Lung (tissue), 12 donors: ENCODE measurements around the gene WDR86. TPM values are rescaled to one million over a fixed set of nuclear protein-coding genes. Genes with fewer than 3 reads are reported as not detected.

ENCODE experiments used
- ATAC-seq: fragments of 200-7000 bp; cut with Tn5 transposase; one replicate; pipeline ENCODE4 v1.9.1; 2020; ENCODE audit warnings: moderate number of reproducible peaks; ENCODE audit not compliant: insufficient read depth, low FRiP score
- DNase-seq, 3 donors: peaks; one replicate each; pipeline ENCODE4 v3.0.0-alpha.2; 2013 to 2017
- H3K27ac ChIP-seq, 2 donors: one replicate each; pipeline ENCODE4 v1.5.1; 2013; ENCODE audit warnings: mild to moderate bottlenecking in 2 of 2, moderate library complexity in 2 of 2, control low read depth in 1 of 2, inconsistent platforms in 1 of 2, low read depth in 1 of 2, low read length in 1 of 2
- H3K27me3 ChIP-seq, 3 donors: one replicate each; pipeline ENCODE4 v1.5.1; 2013; ENCODE audit warnings: low read length in 2 of 3; ENCODE audit not compliant: control insufficient read depth in 3 of 3, insufficient read depth in 3 of 3
- H3K36me3 ChIP-seq, 4 donors: one replicate each; pipeline ENCODE4 v1.5.1; 2013; ENCODE audit warnings: low read length in 4 of 4, mild to moderate bottlenecking in 1 of 4, moderate library complexity in 1 of 4; ENCODE audit not compliant: control insufficient read depth in 4 of 4, insufficient read depth in 4 of 4
- H3K4me1 ChIP-seq, 5 donors: one replicate each; pipeline ENCODE4 v1.5.1; 2013; ENCODE audit warnings: low read length in 5 of 5, mild to moderate bottlenecking in 2 of 5, moderate library complexity in 1 of 5; ENCODE audit not compliant: control insufficient read depth in 5 of 5, insufficient read depth in 5 of 5
- H3K4me3 ChIP-seq: one replicate; pipeline ENCODE4 v1.5.1; 2013; ENCODE audit warnings: mild to moderate bottlenecking, control low read depth, moderate library complexity
- H3K9ac ChIP-seq, 2 donors: one replicate each; pipeline ENCODE4 v1.5.1; 2013; ENCODE audit warnings: low read length in 2 of 2, control low read depth in 1 of 2; ENCODE audit not compliant: insufficient read depth in 1 of 2
- H3K9me3 ChIP-seq, 4 donors: one replicate each; pipeline ENCODE4 v1.5.1; 2013; ENCODE audit warnings: low read length in 3 of 4, mild to moderate bottlenecking in 1 of 4, moderate library complexity in 1 of 4; ENCODE audit not compliant: control insufficient read depth in 4 of 4, insufficient read depth in 3 of 4
- CTCF ChIP-seq: IDR thresholded peaks from 2 replicates; pipeline ENCODE4 v1.5.1; 2012; ENCODE audit warnings: mild to moderate bottlenecking; ENCODE audit errors: control extremely low read depth, extremely low read depth
- WGBS, 2 donors: extraction: QIAGEN DNeasy Blood & Tissue Kit; methylation state at CpG; one replicate each; pipeline ENCODE4 v1.1.7; 2013; 5-methylcytosine and 5-hydroxymethylcytosine counted together
- polyA plus RNA-seq, 2 donors: library from polyadenylated mRNA; stranded (reverse); fragments of 200-250 nt; gene quantifications; one replicate each; pipeline ENCODE4 v1.2.1, GENCODE V29; 2013
- total RNA-seq, 2 donors: library from RNA; depleted of rRNA in 1 of 2; stranded (reverse); fragments of >200 nt in 1 of 2; gene quantifications; one replicate each; pipeline ENCODE4 v1.2.1, GENCODE V29; 2014 to 2021
- donor health status: control.
- donor health status: control.
- donor health status: Bipolar disorder and iron deficiency.
- donor health status: healthy.
- donor health status: DM: yes; HTN: yes; CAD: no.

Gene WDR86
- total and polyA plus RNA-seq, 4 donors: 0.81 to 19.7 (median 2.4) TPM

DNA sequence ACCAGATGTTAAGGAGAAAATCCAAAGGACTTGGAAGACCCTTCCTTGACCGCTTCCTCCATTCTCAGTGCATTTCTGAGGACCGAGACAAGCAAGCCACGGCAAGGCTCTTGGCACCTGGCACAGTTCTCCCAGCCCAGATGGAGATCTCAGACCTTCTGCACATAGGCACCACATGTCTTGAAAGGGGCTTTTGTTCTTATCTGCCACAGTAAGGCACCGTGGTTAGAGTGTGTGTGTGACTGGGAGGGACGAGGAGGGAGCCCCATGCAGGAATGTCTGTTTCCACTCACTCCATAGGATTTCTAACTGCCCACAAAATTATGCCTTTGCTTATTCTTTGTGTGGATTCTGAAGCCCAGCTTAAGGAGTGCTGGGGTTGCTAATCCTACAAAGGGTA, 10.3 kb upstream of the WDR86 start:
- WGBS, 2 donors: 66 to 80% methylated on average over 5 of the region's 5 CpGs

GRCh38 chr7:151416941-151417315, 7.1 kb upstream of the WDR86 start:
- H3K4me1 ChIP-seq: peaks cover 0 to 16% (median 9%) of the 10 kb centered on the region in 5 donors
- peaks cover 0 to 6% (median under 1%) of the 10 kb centered on the region in 4 donors for H3K9me3 ChIP-seq
- DNase-seq: peak in 2 of 3 donors; percentile 59 to 75
- no peak overlapping the region for H3K9ac ChIP-seq
- 51 to 56% methylated on average over 11 of the region's 11 CpGs for WGBS, 2 donors
- no peak overlapping the region for H3K27ac ChIP-seq
- H3K27me3 ChIP-seq: no peaks in the 10 kb centered on the region
- H3K36me3 ChIP-seq: no peaks in the 10 kb centered on the region
- no peak for ATAC-seq
- H3K4me3 ChIP-seq: no peak overlapping the region
- no peak for TF ChIP-seq CTCF

More for the DNA sequence above, 10.3 kb upstream of the WDR86 start:
- H3K36me3 ChIP-seq: no peaks in the 10 kb centered on the region
- peaks cover 0 to 16% (median 9%) of the 10 kb centered on the region in 5 donors for H3K4me1 ChIP-seq
- H3K27ac ChIP-seq: no peak overlapping the region
- no peak for DNase-seq
- H3K9me3 ChIP-seq: peaks cover 0 to 6% (median under 1%) of the 10 kb centered on the region in 4 donors
- no peak for TF ChIP-seq CTCF
- H3K4me3 ChIP-seq: no peak overlapping the region
- no peak for ATAC-seq
- H3K27me3 ChIP-seq: no peaks in the 10 kb centered on the region
- no peak overlapping the region for H3K9ac ChIP-seq

DNA sequence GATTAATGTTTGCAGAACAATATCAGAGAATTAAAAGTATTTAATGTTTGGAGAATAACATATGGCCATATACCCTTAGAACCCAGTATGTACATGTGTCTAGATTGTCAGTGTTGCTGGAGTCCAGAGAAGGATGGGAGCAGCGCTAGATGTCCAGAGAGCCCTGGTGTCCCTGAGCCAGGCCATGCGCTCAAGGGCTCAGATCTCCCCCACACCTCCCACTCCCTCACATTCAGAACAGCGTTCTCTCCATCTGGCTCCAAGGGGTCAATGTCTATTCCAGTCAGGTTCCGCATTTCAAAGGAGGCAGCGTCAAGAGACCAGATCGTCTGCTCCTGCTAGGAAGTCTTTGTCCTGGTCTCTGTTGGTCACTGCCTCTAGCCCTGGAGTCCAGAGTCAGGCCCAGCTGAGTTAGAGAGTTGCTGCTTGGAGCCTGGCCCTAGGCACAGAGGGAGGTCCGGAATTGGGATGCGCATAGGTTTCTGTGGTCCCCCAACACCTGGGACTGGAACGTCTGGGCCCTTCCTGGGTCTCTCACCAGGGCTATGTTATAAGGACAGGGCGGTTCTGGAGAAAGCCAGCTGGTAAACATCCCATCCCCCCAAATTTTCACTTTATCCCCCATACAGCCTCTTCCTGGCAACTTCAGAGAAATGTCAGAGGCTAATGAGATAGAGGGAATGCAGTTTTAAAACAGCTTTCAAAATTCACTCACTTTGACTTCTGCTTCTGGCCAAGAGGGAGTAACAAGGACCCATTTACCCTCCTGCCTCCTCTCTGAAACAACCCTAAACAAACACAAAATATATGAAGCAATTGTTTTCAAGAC, 6.5 kb upstream of the WDR86 start:
- H3K9me3 ChIP-seq: peaks cover 0 to 4% (median under 1%) of the 10 kb centered on the region in 4 donors
- H3K27ac ChIP-seq: no peak overlapping the region
- no peak for TF ChIP-seq CTCF
- DNase-seq (peak; percentile 70 to 91 (median 86)), ATAC-seq (no peak)
- 68 to 72% methylated on average over 10 of the region's 10 CpGs for WGBS, 2 donors
- no peak overlapping the region for H3K9ac ChIP-seq
- peaks cover 0 to 16% (median 9%) of the 10 kb centered on the region in 5 donors for H3K4me1 ChIP-seq
- no peak overlapping the region for H3K4me3 ChIP-seq
- H3K36me3 ChIP-seq: no peaks in the 10 kb centered on the region
- H3K27me3 ChIP-seq: no peaks in the 10 kb centered on the region
